WTC11 (cell line): Measurements from ENCODE around the gene RHOBTB3. TPM values are rescaled to one million over a fixed set of nuclear protein-coding genes. Genes with fewer than 3 reads are reported as not detected.

ENCODE experiments used
- ATAC-seq: fragments of 200-7000 bp; cut with Tn5 transposase; 2 replicates; pipeline ENCODE4 v1.10.0; 2021; ENCODE audit warnings: mild to moderate bottlenecking, moderate library complexity
- CTCF ChIA-PET: fragments of 300-600 bp; sonication (Branson Sonifier 250); formaldehyde crosslinking; loops from one replicate; lab custom pipeline; 2021; ENCODE audit warnings: antibody characterized with exemption; lab: Charles Lee
- POLR2A ChIA-PET: fragments of 350-600 bp; sonication (Branson Sonifier 250); formaldehyde crosslinking; loops from one replicate; lab custom pipeline; 2021; ENCODE audit warnings: antibody characterized with exemption; lab: Charles Lee
- DNase-seq: peaks from one replicate; pipeline ENCODE4 v3.0.0; 2021; ENCODE audit warnings: low spot score
- H3K27ac Mint-ChIP-seq: 2 replicates; pipeline ENCODE4 v1.8.0; 2021; ENCODE audit warnings: mixed read lengths
- H3K27me3 Mint-ChIP-seq: 2 replicates; pipeline ENCODE4 v1.8.0; 2021; ENCODE audit warnings: low read depth, mild to moderate bottlenecking, moderate library complexity, mixed read lengths
- H3K36me3 Mint-ChIP-seq: 2 replicates; pipeline ENCODE4 v1.8.0; 2021; ENCODE audit warnings: mixed read lengths
- H3K4me1 Mint-ChIP-seq: 2 replicates; pipeline ENCODE4 v1.8.0; 2022; ENCODE audit warnings: mixed read lengths
- H3K4me3 Mint-ChIP-seq: 2 replicates; pipeline ENCODE4 v1.8.0; 2021; ENCODE audit warnings: mild to moderate bottlenecking, moderate library complexity, mixed read lengths
- H3K9me3 Mint-ChIP-seq: 2 replicates; pipeline ENCODE4 v1.8.0; 2021; ENCODE audit warnings: mixed read lengths
- AFF4 ChIP-seq: sonication (generic); formaldehyde crosslinking; IDR thresholded peaks from 2 replicates; pipeline ENCODE4 v1.8.1; 2023; ENCODE audit warnings: mild to moderate bottlenecking, missing genetic modification reagents, borderline replicate concordance
- CBFB ChIP-seq: sonication (generic); formaldehyde crosslinking; IDR thresholded peaks from 2 replicates; pipeline ENCODE4 v1.8.1; 2022; ENCODE audit warnings: mild to moderate bottlenecking, low read depth, missing genetic modification reagents
- E2F5 ChIP-seq: sonication (generic); formaldehyde crosslinking; IDR thresholded peaks from 2 replicates; pipeline ENCODE4 v1.8.1; 2022; ENCODE audit warnings: mild to moderate bottlenecking, moderate library complexity, missing genetic modification reagents
- EMX1 ChIP-seq: fragments of 250-450 bp; sonication (Bioruptor Pico); IDR thresholded peaks from 2 replicates; pipeline ENCODE4 v1.8.0; 2021; ENCODE audit warnings: mild to moderate bottlenecking
- FOXJ3 ChIP-seq: sonication (generic); formaldehyde crosslinking; IDR thresholded peaks from 2 replicates; pipeline ENCODE4 v1.9.0; 2021; ENCODE audit warnings: missing genetic modification reagents, mild to moderate bottlenecking, borderline replicate concordance
- GABPB1 ChIP-seq: sonication (generic); formaldehyde crosslinking; IDR thresholded peaks from 2 replicates; pipeline ENCODE4 v1.8.1; 2023; ENCODE audit warnings: mild to moderate bottlenecking, missing genetic modification reagents
- KAT7 ChIP-seq: sonication (generic); formaldehyde crosslinking; IDR thresholded peaks from 2 replicates; pipeline ENCODE4 v1.8.1; 2023; ENCODE audit warnings: missing genetic modification reagents, mild to moderate bottlenecking, borderline replicate concordance
- NFE2L1 ChIP-seq: sonication (generic); formaldehyde crosslinking; IDR thresholded peaks from 2 replicates; pipeline ENCODE4 v1.8.1; 2023; ENCODE audit warnings: missing genetic modification reagents
- USF1 ChIP-seq: sonication (generic); formaldehyde crosslinking; IDR thresholded peaks from 2 replicates; pipeline ENCODE4 v1.8.0; 2022; ENCODE audit warnings: mild to moderate bottlenecking, missing genetic modification reagents
- ZNF317 ChIP-seq: sonication (generic); formaldehyde crosslinking; IDR thresholded peaks from 2 replicates; pipeline ENCODE4 v1.8.1; 2023; ENCODE audit warnings: low read depth, mild to moderate bottlenecking, moderate library complexity, missing genetic modification reagents, borderline replicate concordance
- ZNF396 ChIP-seq: fragments of 250-450 bp; sonication (Bioruptor Pico); IDR thresholded peaks from 2 replicates; pipeline ENCODE4 v1.8.0; 2021; ENCODE audit warnings: mild to moderate bottlenecking, moderate library complexity, borderline replicate concordance
- ZNF425 ChIP-seq: fragments of 250-450 bp; sonication (Bioruptor Pico); conservative IDR thresholded peaks from 2 replicates; pipeline ENCODE4 v1.9.0; 2021; ENCODE audit warnings: mild to moderate bottlenecking
- ZNF512 ChIP-seq: sonication (generic); formaldehyde crosslinking; IDR thresholded peaks from 2 replicates; pipeline ENCODE4 v1.8.1; 2022; ENCODE audit warnings: missing genetic modification reagents, borderline replicate concordance
- ZSCAN18 ChIP-seq: fragments of 250-450 bp; sonication (Bioruptor Pico); IDR thresholded peaks from 2 replicates; pipeline ENCODE4 v2.1.2; 2022; ENCODE audit warnings: mild to moderate bottlenecking, moderate library complexity
- total RNA-seq: library from RNA; stranded (reverse); gene quantifications from 3 replicates; pipeline ENCODE4 v1.2.3, GENCODE V29; 2021

RHOBTB3 gene
- total RNA-seq, 1 experiment from 2014 or later, result 13.8 TPM

- 0 out of 2 replicates have a peak, but pooled peaks cover 3% of the 10 kb centered on the region for H3K9me3 Mint-ChIP-seq
- TF ChIP-seq GABPB1 (CRISPR knock-in tag) (peak; percentile 40; the same call in 1 of the 2 replicates), E2F5 (CRISPR knock-in tag) (no peak), KAT7 (no peak), NFE2L1 (CRISPR knock-in tag) (no peak), AFF4 (no peak), CBFB (CRISPR knock-in tag) (no peak), ZSCAN18 (CRISPR knock-in tag) (no peak)
- H3K27ac Mint-ChIP-seq, result no peak overlapping the region
- no peaks in the 10 kb centered on the region for H3K27me3 Mint-ChIP-seq
- no peaks in the 10 kb centered on the region for H3K36me3 Mint-ChIP-seq
- ATAC-seq, result no peak
- no peaks in the 10 kb centered on the region for H3K4me1 Mint-ChIP-seq
- no peak for DNase-seq
- POLR2A ChIA-PET, result interaction anchor here (0.9 kb wide), 1 partner anchor 114 kb away, joined by 6 read pairs; the partner anchor contains the start of gene RFESD
- no peak overlapping the region for H3K4me3 Mint-ChIP-seq
- CTCF ChIA-PET, result no interaction called here
These were observed 29.4 kb downstream of the RHOBTB3 start for GRCh38 chr5:95760273-95761191.

GRCh38 chr5:95761771-95762651, 30.9 kb downstream of the RHOBTB3 start:
- no peak for ATAC-seq
- Mint-ChIP-seq H3K4me3 (no peak overlapping the region), H3K27me3 (no peaks in the 10 kb centered on the region), H3K27ac (no peak overlapping the region), H3K4me1 (no peaks in the 10 kb centered on the region), H3K9me3 (0 out of 2 replicates have a peak, but pooled peaks cover 3% of the 10 kb centered on the region), H3K36me3 (no peaks in the 10 kb centered on the region)
- ChIA-PET POLR2A (interaction anchor here (0.9 kb wide), 1 partner anchor 115 kb away, joined by 6 read pairs; the partner anchor contains the start of gene RFESD), CTCF (interaction anchor here (0.7 to 1.6 kb wide), 3 partner anchors 19 to 857 kb away, joined by 3 to 6 read pairs (median 3); partner anchors contain the start of gene RFESD)
- no peak for DNase-seq
- TF ChIP-seq ZNF512 (CRISPR knock-in tag) (no peak), EMX1 (CRISPR knock-in tag) (no peak), FOXJ3 (no peak), ZNF317 (CRISPR knock-in tag) (no peak), USF1 (CRISPR knock-in tag) (no peak), ZNF396 (no peak), ZNF425 (CRISPR knock-in tag) (no peak)
